Measurements from ENCODE around the gene CSMD2.

CSMD2 gene

GRCh38 chr1:34155860-34156259 is 9.2 kb downstream of the CSMD2 start:
- DNase-seq (ENCODE audit: low read depth), result no peak

- no peak for DNase-seq (ENCODE audit: low read depth)
These were observed 11.8 kb downstream of the CSMD2 start for GRCh38 chr1:34153246-34153645.

- no peak for DNase-seq (ENCODE audit: low read depth)
These were observed 15.5 kb downstream of the CSMD2 start for GRCh38 chr1:34149501-34149900.

GRCh38 chr1:34147301-34147700 is 17.7 kb downstream of the CSMD2 start:
- DNase-seq (ENCODE audit: low read depth), result no peak

GRCh38 chr1:34144766-34145165 is 20.3 kb downstream of the CSMD2 start:
- no peak for DNase-seq (ENCODE audit: low read depth)

- no peak for DNase-seq (ENCODE audit: low read depth)
These were observed 21.1 kb downstream of the CSMD2 start for GRCh38 chr1:34143975-34144374.

- DNase-seq (ENCODE audit: low read depth), result no peak
These were observed 24.9 kb downstream of the CSMD2 start for GRCh38 chr1:34140011-34140676.

GRCh38 chr1:34137411-34137810 is 27.6 kb downstream of the CSMD2 start:
- DNase-seq (ENCODE audit: low read depth), result no peak

GRCh38 chr1:34132161-34132420 is 32.9 kb downstream of the CSMD2 start:
- DNase-seq (ENCODE audit: low read depth), result no peak

GRCh38 chr1:34131396-34132160 is 33.5 kb downstream of the CSMD2 start:
- DNase-seq (ENCODE audit: low read depth), result no peak

- DNase-seq (ENCODE audit: low read depth), result no peak
These were observed 34.7 kb downstream of the CSMD2 start for GRCh38 chr1:34130306-34130705.

- DNase-seq (ENCODE audit: low read depth), result no peak
These were observed 35.4 kb downstream of the CSMD2 start for GRCh38 chr1:34129630-34130029.

GRCh38 chr1:34128186-34128889 is 36.7 kb downstream of the CSMD2 start:
- no peak for DNase-seq (ENCODE audit: low read depth)

- DNase-seq (ENCODE audit: low read depth), result no peak
These were observed 37.7 kb downstream of the CSMD2 start for GRCh38 chr1:34127006-34128000.

GRCh38 chr1:34126486-34126885 is 38.5 kb downstream of the CSMD2 start:
- no peak for DNase-seq (ENCODE audit: low read depth)

GRCh38 chr1:34125721-34126380 is 39.2 kb downstream of the CSMD2 start:
- no peak for DNase-seq (ENCODE audit: low read depth)

GRCh38 chr1:34122080-34122932 is 42.7 kb downstream of the CSMD2 start:
- no peak for DNase-seq (ENCODE audit: low read depth)

GRCh38 chr1:34115233-34115632 is 49.8 kb downstream of the CSMD2 start:
- no peak for DNase-seq (ENCODE audit: low read depth)

GRCh38 chr1:34113887-34114286 is 51.1 kb downstream of the CSMD2 start:
- no peak for DNase-seq (ENCODE audit: low read depth)

- no peak for DNase-seq (ENCODE audit: low read depth)
These were observed 51.7 kb downstream of the CSMD2 start for GRCh38 chr1:34113362-34113761.

- DNase-seq (ENCODE audit: low read depth), result no peak
These were observed 56.3 kb downstream of the CSMD2 start for GRCh38 chr1:34108711-34109110.
